HCEC 1CT (cell line): ENCODE results near the gene TBC1D14.
A peak's percentile ranks its signal among the peaks of the same experiment; 100 is the strongest.
"Not testable (repeated sequence)": the region's sequence is repeated elsewhere in the genome, so short reads cannot be mapped to it uniquely, and the experiment has no call there.

Source experiments
- DNase-seq: peaks from one replicate; pipeline ENCODE4 v3.0.0-alpha.2; 2017

TBC1D14 gene

DNA sequence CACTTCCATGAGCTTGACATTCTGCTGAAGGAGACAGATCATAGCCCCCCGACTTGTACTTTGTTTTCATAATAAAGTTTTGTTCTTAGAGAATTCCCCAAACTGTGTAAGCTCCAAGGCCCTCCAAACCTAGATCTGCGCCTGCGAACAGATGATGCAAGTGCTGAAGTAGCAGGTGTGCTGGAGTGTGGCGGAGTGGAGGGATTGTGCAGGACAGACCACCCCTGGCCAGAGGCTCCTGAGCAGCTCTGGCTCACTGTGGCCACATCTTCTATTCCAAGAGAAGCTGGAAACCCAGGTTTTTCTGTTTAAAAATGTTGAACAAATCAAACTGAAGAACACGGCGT is 46.4 kb downstream of the TBC1D14 start:
- DNase-seq: no peak

- no peak for DNase-seq
These were observed 47.0 kb downstream of the TBC1D14 start for GRCh38 chr4:6956434-6957147.

DNA sequence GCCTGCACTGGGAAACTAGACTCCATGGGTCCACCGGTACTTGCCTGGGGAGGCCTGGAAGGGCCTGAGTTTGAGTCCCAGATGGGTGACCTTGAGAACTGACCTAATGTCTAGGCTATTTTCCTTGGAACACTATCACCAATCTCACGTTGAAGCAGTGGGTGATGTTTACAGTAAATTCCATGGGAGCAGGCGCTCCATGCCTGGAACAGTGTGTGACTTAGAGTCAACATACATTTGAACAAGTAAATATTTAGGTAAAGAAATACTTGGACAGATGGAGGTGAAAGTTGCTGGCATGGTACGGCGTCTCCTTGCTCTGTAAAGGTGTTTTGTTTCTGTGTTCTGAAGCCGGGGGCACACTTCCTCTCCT is 47.5 kb downstream of the TBC1D14 start:
- no peak for DNase-seq

DNA sequence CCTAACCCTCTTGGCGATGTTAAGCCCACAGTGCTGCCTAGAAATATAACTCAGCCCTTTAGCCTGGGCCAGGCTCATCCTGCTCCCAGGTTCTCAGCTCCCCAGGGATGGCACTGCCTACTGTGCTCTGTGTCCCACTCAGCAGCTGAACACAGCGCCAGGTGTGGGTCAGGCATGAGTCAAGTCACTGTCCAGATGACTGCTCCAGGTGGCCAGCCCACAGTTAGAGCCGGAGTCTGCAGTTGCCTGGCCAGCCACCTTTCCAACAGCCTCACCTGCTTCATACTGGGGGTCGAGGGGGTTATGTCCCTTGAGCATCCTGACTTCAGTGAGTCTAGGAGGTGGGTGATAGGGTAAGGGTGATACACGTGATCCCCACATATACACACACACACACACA is 48.4 kb downstream of the TBC1D14 start:
- no peak for DNase-seq

DNA sequence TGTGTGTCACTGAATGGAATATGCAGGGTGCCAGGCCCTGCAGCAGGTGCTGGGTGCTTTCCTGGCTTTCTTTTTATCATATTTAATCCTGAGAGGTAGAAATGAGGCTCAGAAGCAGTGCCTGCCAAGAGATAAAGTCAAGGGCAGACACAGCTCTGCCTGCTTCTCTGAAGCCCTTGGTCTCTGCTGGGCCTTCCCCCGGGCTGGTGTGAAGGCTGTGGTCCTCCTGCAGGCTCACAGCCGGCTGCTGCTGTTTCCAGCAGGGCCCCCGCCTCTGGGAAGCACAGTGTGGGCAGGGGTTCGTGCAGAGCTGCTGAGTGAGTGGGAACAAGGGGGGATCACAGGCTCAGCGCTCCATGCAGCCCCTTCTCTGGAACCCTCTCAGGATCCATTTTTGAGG is 49.6 kb downstream of the TBC1D14 start:
- DNase-seq: no peak

DNA sequence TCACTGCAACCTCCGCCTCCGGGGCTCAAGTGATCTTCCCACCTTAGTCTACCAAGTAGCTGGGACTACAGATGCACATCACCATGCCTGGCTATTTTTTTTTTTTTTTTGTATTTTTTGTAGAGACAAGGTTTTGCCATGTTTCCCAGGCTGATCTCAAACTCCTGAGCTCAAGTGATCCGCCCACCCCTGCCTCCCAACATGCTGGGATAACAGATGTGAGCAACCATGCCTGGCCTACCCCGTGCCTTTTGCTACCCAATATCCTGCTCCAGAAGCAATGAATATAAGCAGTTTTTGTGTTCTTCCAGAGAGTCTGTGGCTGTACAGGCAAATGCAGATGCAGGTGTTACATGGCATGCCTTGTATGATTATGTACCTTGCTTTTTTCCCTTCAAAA is 50.5 kb downstream of the TBC1D14 start:
- no peak for DNase-seq

GRCh38 chr4:6960628-6961412 is 51.2 kb downstream of the TBC1D14 start:
- DNase-seq: no peak

GRCh38 chr4:6961496-6962210 is 52.0 kb downstream of the TBC1D14 start:
- no peak for DNase-seq

GRCh38 chr4:6962211-6963041 is 52.8 kb downstream of the TBC1D14 start:
- DNase-seq: no peak

DNA sequence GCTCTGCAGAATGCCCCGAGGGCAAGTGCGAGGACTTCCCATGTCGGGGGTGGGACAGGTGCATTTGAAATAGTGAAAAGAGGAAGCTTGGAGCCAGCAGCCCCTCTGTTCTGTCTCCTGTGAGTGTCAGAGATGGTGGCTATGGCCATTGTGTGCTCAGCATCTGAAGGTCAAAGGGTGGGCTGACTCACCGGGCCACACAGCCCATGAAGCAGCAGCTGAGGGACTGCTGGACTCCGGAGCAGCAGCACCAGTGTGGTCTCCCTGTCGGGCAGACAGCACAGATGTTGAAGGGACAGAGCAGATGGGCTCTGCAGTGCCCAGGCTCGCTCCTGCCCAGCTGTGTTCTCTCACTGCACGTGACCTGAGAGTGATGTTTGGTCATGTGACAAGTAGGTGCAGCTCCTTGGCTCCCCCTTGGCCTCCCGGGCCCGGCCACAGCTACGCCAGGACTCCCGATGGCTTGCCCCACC is 53.5 kb downstream of the TBC1D14 start:
- peak; percentile 9 for DNase-seq

DNA sequence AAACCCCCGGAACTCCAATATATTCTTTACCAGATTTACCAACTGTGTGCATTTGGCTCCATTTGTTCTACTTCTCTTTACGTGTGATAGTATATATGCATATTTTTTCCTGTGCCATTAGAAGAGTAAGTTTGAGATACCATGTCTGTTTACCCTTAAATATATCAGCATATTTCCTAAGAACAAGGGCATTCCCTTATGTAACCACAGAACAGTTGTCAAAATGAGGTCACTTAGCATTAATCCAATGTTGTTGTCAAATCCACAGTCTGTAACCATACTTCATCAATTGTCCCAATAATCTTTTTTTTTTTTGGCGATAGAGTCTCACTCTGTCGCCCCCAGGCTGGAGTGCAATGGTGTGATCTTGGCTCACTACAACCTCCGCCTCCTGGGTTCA is 55.2 kb downstream of the TBC1D14 start:
- no peak for DNase-seq

DNA sequence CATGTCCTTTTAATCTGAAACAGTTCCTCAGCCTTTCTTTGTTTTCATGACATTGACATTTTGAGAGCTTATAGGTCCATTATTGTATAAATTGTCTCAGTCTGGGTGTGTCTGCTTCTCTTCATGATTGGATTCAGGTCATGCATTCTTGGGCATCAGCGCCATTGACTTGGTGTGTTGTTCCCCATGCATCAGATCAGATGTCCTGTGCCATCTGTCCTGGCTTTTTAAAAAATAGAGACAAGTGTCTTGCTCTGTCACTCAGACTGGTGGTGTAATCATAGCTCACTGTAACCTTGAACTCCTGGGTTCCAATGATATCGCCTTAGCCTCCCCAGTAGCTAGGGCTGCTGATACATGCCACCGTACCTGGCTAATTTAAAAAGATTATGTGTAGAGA is 55.7 kb downstream of the TBC1D14 start:
- no peak for DNase-seq

- no peak for DNase-seq
These were observed 58.3 kb downstream of the TBC1D14 start for GRCh38 chr4:6967846-6968340.

DNA sequence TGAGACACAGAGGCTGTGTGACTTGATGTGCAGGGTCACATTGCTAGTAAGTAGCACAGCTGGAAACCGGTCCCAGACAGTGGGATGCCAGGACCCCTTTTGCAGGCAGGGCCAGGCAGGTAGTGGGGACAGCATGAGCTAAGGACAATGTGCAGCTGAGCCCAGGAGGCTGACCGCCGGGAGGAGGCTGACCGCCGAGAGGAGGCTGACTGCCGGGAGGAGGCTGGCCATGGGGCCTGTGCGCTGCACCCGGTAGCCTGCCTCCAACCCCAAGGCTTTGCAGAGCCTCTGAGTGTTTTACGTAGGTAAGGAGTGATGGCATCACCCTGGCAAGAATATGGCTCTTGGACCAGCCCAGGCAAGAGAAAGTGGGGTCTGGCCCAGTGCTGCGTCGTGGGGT is 58.9 kb downstream of the TBC1D14 start:
- DNase-seq: no peak

- DNase-seq: no peak
These were observed 60.5 kb downstream of the TBC1D14 start for GRCh38 chr4:6969826-6970800.

GRCh38 chr4:6971536-6972374 is 62.1 kb downstream of the TBC1D14 start:
- no peak for DNase-seq

GRCh38 chr4:6972375-6972650 is 62.7 kb downstream of the TBC1D14 start:
- no peak for DNase-seq

- no peak for DNase-seq
These were observed 63.3 kb downstream of the TBC1D14 start for GRCh38 chr4:6972911-6973310.

GRCh38 chr4:6974138-6974848 is 64.7 kb downstream of the TBC1D14 start:
- DNase-seq: peak; percentile 62

DNA sequence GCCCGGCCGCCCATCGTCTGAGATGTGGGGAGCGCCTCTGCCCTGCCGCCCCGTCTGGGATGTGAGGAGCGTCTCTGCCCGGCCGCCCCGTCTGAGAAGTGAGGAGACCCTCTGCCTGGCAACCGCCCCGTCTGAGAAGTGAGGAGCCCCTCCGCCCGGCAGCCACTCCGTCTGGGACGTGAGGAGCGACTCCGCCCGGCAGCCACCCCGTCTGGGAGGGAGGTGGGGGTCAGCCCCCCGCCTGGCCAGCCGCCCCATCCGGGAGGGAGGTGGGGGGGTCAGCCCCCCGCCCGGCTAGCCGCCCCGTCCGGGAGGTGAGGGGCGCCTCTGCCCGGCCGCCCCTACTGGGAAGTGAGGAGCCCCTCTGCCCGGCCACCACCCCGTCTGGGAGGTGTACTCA is 68.2 kb downstream of the TBC1D14 start:
- DNase-seq: not testable (repeated sequence)
